Measurements from ENCODE around the gene HTR7.

DNA sequence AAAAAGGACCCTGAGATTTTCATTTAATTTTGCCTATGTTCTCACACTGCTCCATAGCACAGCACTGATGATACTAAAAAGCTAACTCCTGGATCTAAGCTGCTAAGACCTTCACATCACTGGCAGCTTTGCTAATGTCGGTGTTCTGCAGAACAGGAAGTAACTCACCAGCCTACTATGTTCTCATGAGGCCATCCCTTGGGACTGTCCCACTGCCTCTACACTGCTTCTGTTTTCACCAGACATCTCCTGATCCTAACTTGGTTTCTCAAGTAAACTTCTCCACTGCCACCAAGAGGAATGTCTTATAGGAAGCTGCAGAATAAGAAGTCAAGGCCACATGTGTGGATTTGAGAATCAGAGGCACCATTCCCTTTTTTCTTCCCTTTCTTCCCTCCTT lies 15.1 kb downstream of the HTR7 start:
- TF ChIP-seq POLR2A (IDR thresholded peaks at IDR 0.05) = no peak
- TF ChIP-seq CTCF (IDR thresholded peaks at IDR 0.05) = no peak

Measured in body of pancreas (tissue), 4 donors.